Right lung (tissue), 5 donors: ENCODE measurements around the gene CD74. TPM values are rescaled to one million over a fixed set of nuclear protein-coding genes. Genes with fewer than 3 reads are reported as not detected.
"Not testable (repeated sequence)": the region's sequence is repeated elsewhere in the genome, so short reads cannot be mapped to it uniquely, and the experiment has no call there.

Experiments used
- DNase-seq, 2 donors: peaks; one replicate each; pipeline ENCODE4 v3.0.0-alpha.2; 2013
- polyA plus RNA-seq, 5 donors: library from polyadenylated mRNA; unstranded; fragments of 120-200 nt; gene quantifications; one replicate each; pipeline versions ENCODE4 v1.2.1 to v1.2.3, GENCODE V29; 2013; ENCODE audit warnings: inconsistent platforms in 1 of 5, low replicate concordance in 1 of 5; ENCODE audit not compliant: insufficient read length in 5 of 5, insufficient read depth in 1 of 5

The CD74 gene
- polyA plus RNA-seq, 5 donors: 121 to 212 (median 176) TPM

- DNase-seq: no peak
These were observed 30.7 kb upstream of the CD74 start for GRCh38 chr5:150443242-150444075.

GRCh38 chr5:150442699-150443080, 30.0 kb upstream of the CD74 start:
- DNase-seq: no peak

DNA sequence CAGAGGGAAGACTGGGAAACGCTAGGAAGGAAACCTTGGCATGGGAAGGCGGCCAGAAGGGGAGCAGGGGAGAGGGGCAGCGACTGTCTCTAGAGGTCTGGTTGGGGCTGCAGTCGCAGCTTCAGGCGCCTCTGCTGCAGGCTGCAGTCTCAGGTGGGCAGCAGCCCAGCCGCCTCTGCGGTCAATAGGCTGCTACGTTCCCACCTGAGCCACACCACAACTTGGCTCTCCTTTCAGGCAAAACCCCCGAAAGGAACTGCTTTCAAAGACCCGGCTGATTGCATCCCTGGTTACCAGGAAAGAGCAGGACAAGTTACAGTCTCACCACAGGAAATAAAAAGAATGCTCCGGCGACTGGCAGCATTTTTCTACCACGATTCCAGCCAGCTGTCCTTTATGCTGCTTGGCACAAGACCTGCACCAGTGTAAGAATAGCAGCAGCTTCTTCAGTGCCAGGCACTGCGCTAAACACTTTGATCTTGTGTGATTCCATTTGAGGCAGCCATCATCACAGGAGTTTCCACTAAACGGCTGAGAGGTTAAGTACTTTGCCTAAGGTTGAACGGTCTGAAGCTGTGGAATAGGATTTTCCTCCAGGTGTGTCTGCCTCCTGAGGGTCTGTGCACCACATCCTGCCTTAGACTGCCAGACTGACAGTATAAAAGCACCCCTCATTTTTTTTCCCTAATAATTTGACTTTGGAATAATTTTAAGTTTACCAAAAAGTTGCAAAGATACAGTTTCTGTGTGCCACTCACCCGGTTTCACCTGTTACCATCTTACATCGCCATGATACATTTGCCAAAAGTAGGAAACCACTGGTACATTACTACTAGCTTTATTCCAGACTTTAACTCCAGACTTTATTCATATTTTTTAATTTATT, 29.3 kb upstream of the CD74 start:
- DNase-seq: no peak

DNA sequence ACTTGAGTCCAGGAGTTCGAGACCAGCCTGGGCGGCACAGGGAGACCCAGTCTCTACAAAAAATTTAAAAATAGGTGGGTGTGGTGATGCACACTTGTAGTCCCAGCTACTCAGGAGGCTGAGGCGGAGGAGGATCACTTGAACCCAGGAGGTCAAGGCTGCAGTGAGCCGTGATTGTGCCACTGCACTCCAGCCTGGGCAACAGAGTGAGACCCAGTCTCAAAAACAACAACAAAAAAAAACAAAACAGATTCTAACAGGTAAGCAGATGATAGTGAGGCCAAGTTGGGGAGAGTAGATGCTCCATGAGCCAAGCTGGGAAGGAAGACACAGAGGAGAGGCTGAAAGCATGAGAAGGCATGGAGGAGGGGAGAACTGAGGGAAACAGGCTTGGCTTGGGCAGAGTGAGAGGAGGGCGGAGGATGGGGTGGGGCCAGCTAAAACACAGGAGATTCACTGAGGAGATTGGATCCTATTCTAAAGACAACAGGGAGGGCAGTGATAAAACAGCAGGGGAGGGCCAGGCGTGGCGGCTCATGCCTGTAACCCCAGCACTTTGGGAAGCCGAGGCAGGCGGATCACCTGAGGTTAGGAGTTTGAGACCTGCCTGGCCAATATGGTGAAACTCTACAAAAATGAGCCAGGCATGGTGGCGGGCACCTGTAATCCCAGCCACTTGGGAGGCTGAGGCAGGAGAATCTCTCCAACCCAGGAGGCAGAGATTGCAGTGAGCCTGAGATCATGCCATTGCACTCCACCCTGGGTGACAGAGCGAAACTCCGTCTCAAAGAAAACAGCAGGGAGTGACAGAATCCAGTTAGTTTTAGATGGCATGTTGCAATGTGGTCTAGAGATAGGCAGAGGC, 28.5 kb upstream of the CD74 start:
- no peak for DNase-seq

- no peak for DNase-seq
These were observed 26.3 kb upstream of the CD74 start for GRCh38 chr5:150438873-150439546.

- DNase-seq: peak; percentile 71 to 78
These were observed 23.5 kb upstream of the CD74 start for GRCh38 chr5:150436141-150436680.

DNA sequence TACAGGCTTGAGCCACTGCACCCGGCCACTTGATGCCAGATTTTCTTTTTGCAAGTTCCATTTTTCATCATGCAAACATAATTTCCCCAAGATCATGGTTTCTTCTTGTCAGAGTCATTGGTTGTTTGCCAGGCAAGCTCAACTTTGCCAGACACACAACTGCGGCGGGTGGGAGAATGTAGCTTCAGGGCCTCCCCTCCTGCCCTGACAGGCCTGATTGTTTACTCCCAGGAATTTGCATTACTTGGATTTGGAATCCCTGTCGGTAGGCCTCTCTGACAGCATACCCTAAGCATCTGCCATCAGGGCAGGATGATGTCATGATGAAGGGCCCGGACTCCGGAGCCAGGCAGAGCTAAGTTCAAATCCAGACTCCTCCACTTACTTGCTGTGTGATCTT, 21.8 kb upstream of the CD74 start:
- peak; percentile 33 to 57 for DNase-seq

GRCh38 chr5:150431574-150431973, 18.9 kb upstream of the CD74 start:
- no peak for DNase-seq

DNA sequence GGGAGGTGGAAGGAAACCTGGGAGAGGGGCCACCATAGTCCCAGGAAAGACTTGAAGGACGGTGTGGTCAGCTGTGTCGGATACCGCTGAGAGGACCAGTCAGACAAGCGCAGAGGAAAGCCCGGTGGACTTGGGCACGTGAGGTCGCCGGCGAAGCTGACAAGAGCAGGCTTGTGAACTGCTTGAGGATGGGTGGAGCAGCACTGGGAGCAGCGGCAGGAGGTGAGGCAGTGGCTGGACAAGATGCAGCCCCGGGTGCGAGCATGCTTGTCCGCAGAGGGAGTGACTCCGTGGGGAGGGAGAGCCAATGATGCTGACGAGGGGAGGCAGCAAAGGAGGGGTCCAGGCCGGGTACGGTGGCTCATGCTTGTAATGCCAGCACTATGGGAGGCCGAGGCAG, 18.3 kb upstream of the CD74 start:
- DNase-seq: no peak

GRCh38 chr5:150429410-150429873, 16.7 kb upstream of the CD74 start:
- DNase-seq: no peak

DNA sequence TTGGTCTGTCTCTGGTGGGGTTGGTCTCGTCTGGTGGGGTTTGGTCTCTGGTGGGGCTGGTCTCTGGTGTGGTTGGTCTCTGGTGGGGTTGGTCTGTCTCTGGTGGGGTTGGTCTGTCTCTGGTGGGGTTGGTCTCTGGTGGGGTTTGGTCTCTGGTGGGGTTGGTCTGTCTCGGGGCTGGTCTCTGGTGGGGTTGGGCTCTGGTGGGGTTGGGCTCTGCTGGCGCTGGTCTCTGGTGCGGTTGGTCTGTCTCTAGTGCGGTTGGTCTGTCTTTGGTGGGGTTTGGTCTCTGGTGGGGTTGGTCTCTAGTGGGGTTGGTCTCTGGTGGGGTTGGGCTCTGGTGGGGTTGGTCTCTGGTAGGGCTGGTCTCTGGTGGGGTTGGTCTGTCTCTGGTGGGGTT, 16.3 kb upstream of the CD74 start:
- no peak for DNase-seq

DNA sequence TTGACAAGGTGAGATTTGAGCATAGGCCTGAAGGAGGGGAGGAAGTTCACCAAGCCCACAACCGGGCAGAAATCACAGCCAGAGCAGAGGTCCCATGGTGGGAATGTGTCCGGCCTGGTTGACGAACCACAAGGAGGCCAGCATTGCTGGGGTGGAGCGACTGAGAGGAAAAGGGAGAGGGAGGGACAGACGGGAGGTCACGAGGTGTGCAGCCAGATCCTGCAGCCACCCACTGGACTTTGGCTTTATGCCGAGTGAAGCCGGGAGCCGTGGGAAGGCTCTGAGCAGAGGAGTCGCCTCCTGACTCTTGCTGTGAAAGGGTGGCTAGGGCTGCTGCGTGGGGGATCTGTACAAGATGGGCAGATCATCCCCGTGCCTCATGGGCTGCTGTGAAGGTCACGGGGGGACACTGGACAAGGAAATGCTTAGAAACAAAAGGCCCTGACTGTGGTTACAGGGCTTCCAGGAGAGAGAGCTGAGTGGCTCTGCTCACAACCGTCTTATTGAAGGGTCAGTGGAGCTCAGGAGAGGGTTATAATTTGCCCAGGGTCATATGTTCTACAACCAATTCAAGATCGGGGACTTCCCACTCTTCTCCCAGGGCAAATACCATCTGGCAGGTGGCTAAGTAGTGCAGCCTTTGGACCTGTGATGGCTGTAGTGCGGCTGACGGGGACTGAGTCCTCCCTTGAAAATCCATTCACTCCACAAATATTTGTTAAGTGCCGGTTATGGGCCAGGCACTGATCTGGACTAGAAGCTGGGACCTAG, 15.6 kb upstream of the CD74 start:
- no peak for DNase-seq

DNA sequence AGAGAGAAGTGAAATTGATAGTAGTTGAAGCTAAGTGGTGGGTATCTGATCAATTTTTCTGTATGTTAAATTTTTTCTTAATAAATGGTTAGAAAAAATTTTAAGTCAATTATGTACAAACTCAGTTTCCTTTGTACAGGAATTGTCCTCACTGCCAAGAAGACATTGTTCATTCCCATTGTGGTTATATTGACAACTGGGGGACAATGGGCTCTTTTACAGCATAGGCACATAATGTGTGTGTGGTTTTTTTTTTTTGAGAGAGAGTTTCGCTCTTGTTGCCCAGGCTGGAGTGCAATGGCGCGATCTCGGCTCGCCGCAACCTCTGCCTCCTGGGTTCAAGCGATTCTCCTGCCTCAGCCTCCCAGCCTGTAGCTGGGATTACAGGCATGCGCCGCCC, 13.5 kb upstream of the CD74 start:
- DNase-seq: not testable (repeated sequence)

- DNase-seq: no peak
These were observed 10.0 kb upstream of the CD74 start for GRCh38 chr5:150422758-150423157.

- DNase-seq: no peak
These were observed 9.4 kb upstream of the CD74 start for GRCh38 chr5:150422075-150422474.

- no peak for DNase-seq
These were observed 7.0 kb upstream of the CD74 start for GRCh38 chr5:150419630-150420270.

DNA sequence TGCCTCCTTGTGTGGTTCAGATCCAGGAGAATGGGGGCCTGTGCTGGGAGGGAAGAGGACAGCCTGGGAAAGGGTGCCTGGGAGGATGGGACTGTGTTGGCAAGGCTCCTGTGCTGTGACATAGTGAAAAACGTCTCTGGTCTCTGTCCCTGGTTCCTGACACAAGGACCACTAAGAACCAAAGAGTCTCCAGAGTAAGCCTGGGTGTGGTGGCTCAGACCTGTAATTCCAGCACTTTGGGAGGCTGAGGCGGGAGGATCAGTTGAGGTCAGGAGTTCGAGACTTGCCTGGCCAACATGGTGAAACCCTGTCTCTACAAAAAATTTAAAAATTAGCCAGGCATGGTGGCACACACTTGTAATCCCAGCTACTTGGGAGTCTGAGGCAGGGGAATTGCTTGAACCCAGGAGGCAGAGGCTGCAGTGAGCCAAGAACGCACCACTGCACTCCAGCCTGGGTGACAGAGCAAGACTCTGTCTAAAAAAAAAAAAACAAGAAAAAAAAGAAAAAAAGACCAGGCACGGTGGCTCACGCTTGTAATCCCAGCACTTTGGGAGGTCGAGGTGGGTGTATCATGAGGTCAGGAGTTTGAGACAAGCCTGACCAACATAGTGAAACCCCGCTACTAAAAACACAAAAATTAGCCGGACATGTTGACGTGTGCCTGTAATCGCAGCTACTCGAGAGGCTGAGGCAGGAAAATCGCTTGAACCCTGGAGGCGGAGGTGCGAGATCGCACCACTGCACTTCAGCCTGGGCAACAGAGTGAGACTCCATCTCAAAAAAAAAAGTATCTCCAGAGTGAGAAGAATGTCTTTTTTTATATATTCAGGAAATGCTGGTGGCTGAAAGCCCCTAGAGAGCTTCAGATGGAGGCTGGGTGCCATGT, 1.4 kb upstream of the CD74 start:
- not testable (repeated sequence) for DNase-seq

- no peak for DNase-seq
These were observed 629 bp upstream of the CD74 start for GRCh38 chr5:150413176-150413901.
